Caco-2 (cell line): ENCODE measurements around the gene TPO. TPM values are rescaled to one million over a fixed set of nuclear protein-coding genes. Genes with fewer than 3 reads are reported as not detected.
A peak's percentile ranks its signal among the peaks of the same experiment; 100 is the strongest.

Source experiments
- BruUV-seq: library from RNA; stranded (reverse); fragments of 400-500 nt; replicated peaks from 2 replicates; lab custom pipeline; 2021; lab: Mats Ljungman, UMichigan
- CTCF ChIA-PET: fragments of 300-600 bp; sonication (Branson Sonifier 250); formaldehyde crosslinking; loops from one replicate; lab custom pipeline; 2022; ENCODE audit warnings: antibody characterized with exemption; lab: Charles Lee
- POLR2A ChIA-PET: fragments of 300-600 bp; sonication (Branson Sonifier 250); formaldehyde crosslinking; loops from one replicate; lab custom pipeline; 2022; ENCODE audit warnings: antibody characterized with exemption; lab: Charles Lee
- DNase-seq, 2 experiments: peaks; one replicate each; pipeline versions ENCODE4 v3.0.0 to v3.0.0-alpha.2; 2020 to 2022
- H3K27me3 ChIP-seq: replicated peaks from 2 replicates; pipeline ENCODE4 v1.6.0; 2011; ENCODE audit warnings: low read length; ENCODE audit not compliant: control insufficient read depth, insufficient read depth
- H3K36me3 ChIP-seq: 2 replicates; pipeline ENCODE4 v1.5.1; 2011; ENCODE audit warnings: low read length; ENCODE audit not compliant: control insufficient read depth, insufficient read depth
- H3K4me1 ChIP-seq: fragments of 250-450 bp; sonication (Bioruptor Pico); 2 replicates; pipeline ENCODE4 v1.5.1; 2020; ENCODE audit warnings: mild to moderate bottlenecking
- H3K4me3 ChIP-seq: 2 replicates; pipeline ENCODE4 v1.5.1; 2011; ENCODE audit warnings: low read depth, mild to moderate bottlenecking, control low read depth, low read length
- H3K9me3 ChIP-seq: fragments of 250-450 bp; sonication (Bioruptor Pico); 2 replicates; pipeline ENCODE4 v1.5.1; 2020; ENCODE audit warnings: mild to moderate bottlenecking, moderate library complexity
- H3K27ac Mint-ChIP-seq: one replicate; pipeline ENCODE4 v1.8.0; 2022; ENCODE audit warnings: mixed read lengths; ENCODE audit not compliant: unreplicated experiment
- H3K27me3 Mint-ChIP-seq: one replicate; pipeline ENCODE4 v1.8.0; 2022; ENCODE audit warnings: mixed read lengths; ENCODE audit not compliant: insufficient read depth, unreplicated experiment
- H3K36me3 Mint-ChIP-seq: one replicate; pipeline ENCODE4 v1.8.0; 2022; ENCODE audit warnings: mild to moderate bottlenecking, mixed read lengths; ENCODE audit not compliant: insufficient read depth, unreplicated experiment
- H3K4me1 Mint-ChIP-seq: one replicate; pipeline ENCODE4 v1.8.0; 2022; ENCODE audit warnings: low read depth, mixed read lengths; ENCODE audit not compliant: unreplicated experiment
- H3K4me3 Mint-ChIP-seq: one replicate; pipeline ENCODE4 v1.8.0; 2022; ENCODE audit warnings: mild to moderate bottlenecking, moderate library complexity, mixed read lengths; ENCODE audit not compliant: unreplicated experiment
- H3K9me3 Mint-ChIP-seq: one replicate; pipeline ENCODE4 v1.8.0; 2022; ENCODE audit warnings: mixed read lengths; ENCODE audit not compliant: unreplicated experiment
- CTCF ChIP-seq, 2 experiments: fragments of 200-600 bp in 1 of 2; IDR thresholded peaks; 1 replicate in 1 of 2; 2 replicates in 1 of 2; pipeline versions ENCODE4 v1.5.1 to v1.8.0; 2011 to 2022; ENCODE audit warnings: antibody characterized with exemption in 1 of 2, control low read depth in 1 of 2, inconsistent platforms in 1 of 2, low read depth in 1 of 2, low read length in 1 of 2, mild to moderate bottlenecking in 1 of 2, moderate library complexity in 1 of 2; ENCODE audit not compliant: insufficient read depth in 1 of 2, severe bottlenecking in 1 of 2, unreplicated experiment in 1 of 2
- intact Hi-C: fragments of 100-400 bp; cut with micrococcal nuclease; formaldehyde crosslinking; loops from one replicate; pipeline ENCODE4 v1.10.0; 2022; ENCODE audit not compliant: unreplicated experiment
- total RNA-seq: library from RNA; stranded (reverse); gene quantifications from 2 replicates; pipeline ENCODE4 v1.2.3, GENCODE V29; 2022

The TPO gene
- total RNA-seq, 1 experiment from 2014 or later: not detected

- H3K4me3 Mint-ChIP-seq: no peak overlapping the region
- BruUV-seq: no TSS peak
- Histone ChIP-seq H3K27me3 (no peaks in the 10 kb centered on the region), H3K36me3 (no peaks in the 10 kb centered on the region), H3K9me3 (no peaks in the 10 kb centered on the region), H3K4me3 (no peak overlapping the region), H3K4me1 (no peaks in the 10 kb centered on the region)
- intact Hi-C loops: no loop called here
- no peak for DNase-seq
- ChIA-PET POLR2A (no interaction called here), CTCF (no interaction called here)
- peaks cover 14% of the 10 kb centered on the region for H3K27me3 Mint-ChIP-seq
- TF ChIP-seq CTCF (IDR thresholded peaks at IDR 0.05; ENCODE audit: insufficient read depth in 1 of 2, low read depth in 1 of 2, low read length in 1 of 2, severe bottlenecking in 1 of 2, unreplicated experiment in 1 of 2): no peak
- no peak overlapping the region for H3K27ac Mint-ChIP-seq
- H3K36me3 Mint-ChIP-seq: no peaks in the 10 kb centered on the region
- no peaks in the 10 kb centered on the region for H3K4me1 Mint-ChIP-seq
- no peaks in the 10 kb centered on the region for H3K9me3 Mint-ChIP-seq
These were observed 69.0 kb downstream of the TPO start for GRCh38 chr2:1482253-1482675.

GRCh38 chr2:1482981-1483380, 69.7 kb downstream of the TPO start:
- no TSS peak for BruUV-seq
- Histone ChIP-seq H3K36me3 (no peaks in the 10 kb centered on the region), H3K4me1 (no peaks in the 10 kb centered on the region), H3K27me3 (no peaks in the 10 kb centered on the region), H3K4me3 (no peak overlapping the region), H3K9me3 (no peaks in the 10 kb centered on the region)
- Mint-ChIP-seq H3K9me3 (no peaks in the 10 kb centered on the region), H3K4me3 (no peak overlapping the region), H3K4me1 (no peaks in the 10 kb centered on the region), H3K27me3 (peaks cover 14% of the 10 kb centered on the region), H3K36me3 (no peaks in the 10 kb centered on the region), H3K27ac (no peak overlapping the region)
- intact Hi-C loops: no loop called here
- DNase-seq: no peak
- CTCF ChIA-PET: no interaction called here
- POLR2A ChIA-PET: no interaction called here
- TF ChIP-seq CTCF (IDR thresholded peaks at IDR 0.05; ENCODE audit: insufficient read depth in 1 of 2, low read depth in 1 of 2, low read length in 1 of 2, severe bottlenecking in 1 of 2, unreplicated experiment in 1 of 2): no peak

- no peaks in the 10 kb centered on the region for H3K4me1 Mint-ChIP-seq
- TF ChIP-seq CTCF (IDR thresholded peaks at IDR 0.05; ENCODE audit: insufficient read depth in 1 of 2, low read depth in 1 of 2, low read length in 1 of 2, severe bottlenecking in 1 of 2, unreplicated experiment in 1 of 2): no peak
- H3K9me3 ChIP-seq: no peaks in the 10 kb centered on the region
- no peaks in the 10 kb centered on the region for H3K27me3 ChIP-seq
- no peaks in the 10 kb centered on the region for H3K36me3 ChIP-seq
- H3K36me3 Mint-ChIP-seq: no peaks in the 10 kb centered on the region
- BruUV-seq: no TSS peak
- POLR2A ChIA-PET: no interaction called here
- no peaks in the 10 kb centered on the region for H3K9me3 Mint-ChIP-seq
- DNase-seq: peak in 1 of 2 experiments; percentile 9
- CTCF ChIA-PET: no interaction called here
- peaks cover 14% of the 10 kb centered on the region for H3K27me3 Mint-ChIP-seq
- H3K27ac Mint-ChIP-seq: no peak overlapping the region
- no peaks in the 10 kb centered on the region for H3K4me1 ChIP-seq
- intact Hi-C loops: no loop called here
- H3K4me3 Mint-ChIP-seq: no peak overlapping the region
- no peak overlapping the region for H3K4me3 ChIP-seq
These were observed 70.3 kb downstream of the TPO start for GRCh38 chr2:1483551-1483950.
